Left lung (tissue), 10 donors: Measurements from ENCODE around the gene DOCK4. TPM values are rescaled to one million over a fixed set of nuclear protein-coding genes. Genes with fewer than 3 reads are reported as not detected.

Experiments
- ATAC-seq: fragments of 200-7000 bp; cut with Tn5 transposase; one replicate; pipeline ENCODE4 v1.9.1; 2020; ENCODE audit warnings: moderate library complexity
- DNase-seq, 4 donors: peaks; one replicate each; pipeline ENCODE4 v3.0.0-alpha.2; 2013 to 2020
- H3K27ac ChIP-seq, 2 donors: fragments of 200-600 bp; sonication (generic) in 1 of 2; one replicate each; pipeline versions ENCODE4 v1.5.0 to v1.8.0; 2020 to 2021
- H3K27me3 ChIP-seq, 2 donors: fragments of 200-600 bp; sonication (generic) in 1 of 2; one replicate each; pipeline versions ENCODE4 v1.5.0 to v1.8.0; 2020 to 2021
- H3K36me3 ChIP-seq, 2 donors: fragments of 200-600 bp; sonication (generic) in 1 of 2; one replicate each; pipeline versions ENCODE4 v1.5.0 to v1.8.0; 2020 to 2021
- H3K4me1 ChIP-seq, 2 donors: fragments of 200-600 bp; one replicate each; pipeline ENCODE4 v1.8.0; 2021
- H3K4me3 ChIP-seq, 2 donors: fragments of 200-600 bp; sonication (generic) in 1 of 2; one replicate each; pipeline versions ENCODE4 v1.5.0 to v1.8.0; 2020 to 2021; ENCODE audit warnings: mild to moderate bottlenecking in 1 of 2
- H3K9me3 ChIP-seq, 2 donors: fragments of 200-600 bp; sonication (generic) in 1 of 2; one replicate each; pipeline versions ENCODE4 v1.5.0 to v1.8.0; 2020 to 2021
- intact Hi-C, 2 donors: fragments of 100-400 bp; cut with DNase I; formaldehyde crosslinking; loops; one replicate each; pipeline versions ENCODE4 v1.11.2 to v1.14.2; 2022
- polyA plus RNA-seq, 6 donors: library from polyadenylated mRNA; unstranded; fragments of 120-200 nt; gene quantifications; one replicate each; pipeline ENCODE4 v1.2.1, GENCODE V29; 2013; ENCODE audit not compliant: insufficient read length in 6 of 6
- total RNA-seq, 2 donors: library from RNA; stranded (reverse); fragmentation: NEBNext Ultra II Directional; extraction: Animal tissue kit (Norgen Biotek cat#: 25700); gene quantifications; one replicate each; pipeline ENCODE4 v1.2.1, GENCODE V29; 2021
- TF ChIP-seq, protein P1 (sequence below), 2 donors: fragments of 200-600 bp; sonication (generic) in 1 of 2; IDR thresholded peaks; one replicate each; pipeline versions ENCODE4 v1.5.0 to v1.8.0; 2021; ENCODE audit warnings: antibody characterized with exemption in 2 of 2
- donor health status: DM: no; HTN: yes; CAD: no.
- donor health status: DM: no; HTN: no; CAD: no.

The DOCK4 gene
- total and polyA plus RNA-seq, 8 donors: 38.9 to 64.3 (median 52.5) TPM

DNA sequence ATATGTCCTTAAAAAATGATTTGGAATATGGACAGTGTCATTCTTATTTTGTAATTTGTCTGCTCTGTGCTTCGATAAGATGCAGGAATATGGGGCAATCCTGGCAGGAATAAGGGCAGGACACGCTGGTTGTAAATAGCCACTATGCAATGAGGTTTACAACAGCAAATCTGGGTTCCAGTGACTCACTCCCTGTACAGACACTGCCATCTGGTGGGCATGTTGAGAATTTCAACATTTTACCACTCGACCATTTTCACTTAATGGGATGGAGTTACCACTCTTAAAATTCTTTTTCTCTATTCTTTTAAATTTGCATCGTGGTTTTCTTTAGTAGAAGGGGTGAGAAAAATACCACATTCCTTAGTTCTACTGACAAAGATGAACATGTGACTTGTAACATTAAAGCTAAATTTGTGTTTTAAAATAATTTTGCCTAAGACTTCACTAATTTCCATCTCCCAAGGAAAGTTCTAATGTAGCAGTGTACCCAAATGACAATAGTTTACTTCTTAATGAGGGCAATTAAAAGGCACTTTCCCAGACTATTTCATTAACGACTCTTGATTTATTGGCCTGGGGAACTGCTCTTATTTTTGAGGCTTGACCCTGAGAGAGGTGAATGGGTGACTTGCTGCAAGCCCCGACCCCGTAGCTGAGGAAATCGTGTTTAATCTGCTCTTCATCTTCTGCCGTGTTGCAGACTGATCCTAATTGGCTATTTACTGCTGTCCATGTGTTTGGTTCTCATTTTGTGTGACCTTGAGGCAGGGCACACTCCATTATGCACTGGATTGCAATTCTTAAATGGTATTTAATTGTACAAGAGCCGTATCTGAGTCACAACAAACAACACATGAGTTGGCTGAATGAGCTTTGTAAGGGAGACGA is 470.3 kb downstream of the DOCK4 start:
- Histone ChIP-seq H3K4me3 (no peak overlapping the region), H3K9me3 (no peaks in the 10 kb centered on the region), H3K27me3 (no peaks in the 10 kb centered on the region), H3K36me3 (peaks cover 0 to 43% of the 10 kb centered on the region in 2 donors), H3K4me1 (no peaks in the 10 kb centered on the region), H3K27ac (no peak overlapping the region)
- peak in 2 of 4 donors; percentile 65 to 74 for DNase-seq
- intact Hi-C loops: no loop called here
- TF ChIP-seq, protein P1, sequence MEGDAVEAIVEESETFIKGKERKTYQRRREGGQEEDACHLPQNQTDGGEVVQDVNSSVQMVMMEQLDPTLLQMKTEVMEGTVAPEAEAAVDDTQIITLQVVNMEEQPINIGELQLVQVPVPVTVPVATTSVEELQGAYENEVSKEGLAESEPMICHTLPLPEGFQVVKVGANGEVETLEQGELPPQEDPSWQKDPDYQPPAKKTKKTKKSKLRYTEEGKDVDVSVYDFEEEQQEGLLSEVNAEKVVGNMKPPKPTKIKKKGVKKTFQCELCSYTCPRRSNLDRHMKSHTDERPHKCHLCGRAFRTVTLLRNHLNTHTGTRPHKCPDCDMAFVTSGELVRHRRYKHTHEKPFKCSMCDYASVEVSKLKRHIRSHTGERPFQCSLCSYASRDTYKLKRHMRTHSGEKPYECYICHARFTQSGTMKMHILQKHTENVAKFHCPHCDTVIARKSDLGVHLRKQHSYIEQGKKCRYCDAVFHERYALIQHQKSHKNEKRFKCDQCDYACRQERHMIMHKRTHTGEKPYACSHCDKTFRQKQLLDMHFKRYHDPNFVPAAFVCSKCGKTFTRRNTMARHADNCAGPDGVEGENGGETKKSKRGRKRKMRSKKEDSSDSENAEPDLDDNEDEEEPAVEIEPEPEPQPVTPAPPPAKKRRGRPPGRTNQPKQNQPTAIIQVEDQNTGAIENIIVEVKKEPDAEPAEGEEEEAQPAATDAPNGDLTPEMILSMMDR (IDR thresholded peaks at IDR 0.05): peak; percentile 70 to 92
- ATAC-seq: peak; percentile 89

DNA sequence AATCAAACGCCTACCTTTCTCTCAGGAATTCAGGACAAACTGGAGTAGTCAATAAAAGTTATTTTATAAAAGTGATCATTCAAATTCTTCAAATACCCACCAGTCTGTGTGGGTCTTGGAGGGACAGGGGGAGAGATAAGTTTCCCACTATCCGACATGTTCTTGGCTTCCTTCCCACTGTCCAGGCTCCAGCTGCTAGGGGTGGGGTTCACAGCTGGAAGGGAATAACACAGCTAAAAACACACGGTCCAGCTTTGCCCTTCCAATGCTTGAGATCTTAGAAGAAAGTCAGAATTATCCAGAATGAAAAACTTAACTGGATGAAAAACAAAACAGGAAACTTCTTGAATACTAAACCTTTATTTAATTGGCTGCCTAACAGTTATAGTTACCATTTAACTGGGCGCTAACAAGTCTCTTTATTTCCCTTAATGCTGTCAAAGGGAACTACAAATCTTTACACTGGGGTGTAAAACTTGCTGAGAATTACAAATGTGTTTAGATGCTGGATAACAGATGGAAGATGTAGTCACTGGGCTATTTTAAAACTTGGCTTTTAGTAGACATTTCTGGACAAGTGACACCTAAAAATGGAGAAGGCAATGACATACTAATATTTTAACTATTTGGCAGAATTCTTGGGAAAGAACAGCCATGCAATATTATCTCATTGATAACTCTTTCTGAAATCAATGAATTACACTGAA is 471.1 kb downstream of the DOCK4 start:
- peak in 1 of 4 donors; percentile 42 for DNase-seq
- no peak for ATAC-seq
- H3K9me3 ChIP-seq: no peaks in the 10 kb centered on the region
- H3K27me3 ChIP-seq: no peaks in the 10 kb centered on the region
- H3K36me3 ChIP-seq: peaks cover 0 to 41% of the 10 kb centered on the region in 2 donors
- H3K4me3 ChIP-seq: no peak overlapping the region
- TF ChIP-seq, protein P1 (IDR thresholded peaks at IDR 0.05): no peak
- intact Hi-C loops: no loop called here
- H3K27ac ChIP-seq: no peak overlapping the region
- no peaks in the 10 kb centered on the region for H3K4me1 ChIP-seq

DNA sequence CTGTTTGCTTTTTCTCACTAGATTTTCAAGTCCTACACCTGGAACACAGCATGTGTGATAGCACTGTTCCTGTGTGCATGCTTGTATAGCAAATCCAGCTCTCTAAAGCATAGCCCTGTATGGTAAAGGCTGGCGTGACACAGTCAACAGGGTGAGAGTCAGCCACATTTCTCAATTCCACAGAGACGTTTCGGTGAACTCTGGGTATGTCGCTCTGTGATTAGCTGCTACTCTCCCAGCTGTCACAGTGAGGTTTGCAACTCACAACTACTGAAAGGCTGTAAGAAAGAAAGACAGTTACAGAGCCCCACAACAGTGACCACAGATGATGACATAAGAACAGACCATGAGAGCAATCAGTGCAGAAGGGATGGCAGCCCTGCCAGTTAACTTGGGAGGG is 473.3 kb downstream of the DOCK4 start:
- peaks cover 0 to 33% of the 10 kb centered on the region in 2 donors for H3K36me3 ChIP-seq
- no peak overlapping the region for H3K27ac ChIP-seq
- H3K9me3 ChIP-seq: no peaks in the 10 kb centered on the region
- TF ChIP-seq, protein P1 (IDR thresholded peaks at IDR 0.05): no peak
- ATAC-seq: no peak
- no peak for DNase-seq
- no peaks in the 10 kb centered on the region for H3K4me1 ChIP-seq
- H3K4me3 ChIP-seq: no peak overlapping the region
- intact Hi-C loops: no loop called here
- H3K27me3 ChIP-seq: no peaks in the 10 kb centered on the region

DNA sequence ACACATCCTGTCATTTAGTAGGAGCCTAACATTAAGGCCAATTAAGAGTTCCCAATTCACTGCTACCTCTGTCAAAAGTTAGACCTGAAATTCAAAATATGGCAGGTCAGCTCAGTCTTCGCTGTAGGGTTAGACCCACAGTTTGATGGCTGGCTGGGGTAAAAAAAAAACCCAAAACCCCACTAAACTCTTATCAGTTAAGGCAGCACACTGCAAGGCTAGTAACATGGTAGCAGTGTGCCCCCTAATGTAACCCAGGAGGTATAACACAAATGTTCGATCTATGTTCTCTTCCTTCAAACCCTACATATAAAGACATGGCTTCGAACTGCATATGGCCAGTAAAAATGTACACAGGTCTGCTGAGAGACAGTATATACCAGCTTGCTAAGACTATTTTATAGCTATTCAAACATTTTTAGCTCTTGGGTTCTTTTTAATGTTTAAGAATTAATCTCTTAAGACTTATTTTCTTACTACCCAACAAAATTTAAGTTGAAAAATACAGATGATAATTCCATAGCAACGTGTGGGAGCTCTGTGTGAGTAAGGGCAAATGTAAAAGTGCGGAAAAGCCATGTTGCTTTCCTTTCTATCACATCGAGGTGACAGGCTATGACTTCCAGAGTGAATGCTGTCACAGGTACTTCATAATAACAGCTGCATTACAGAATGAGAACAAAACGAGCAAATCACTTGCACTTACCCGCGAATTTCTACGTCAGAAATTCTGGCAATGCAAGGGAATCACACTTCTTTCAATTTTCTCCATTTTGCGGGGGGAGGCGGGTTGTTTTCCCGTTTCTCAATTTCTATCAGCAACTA is 475.5 kb downstream of the DOCK4 start:
- H3K36me3 ChIP-seq: peaks cover 0 to 33% of the 10 kb centered on the region in 2 donors
- TF ChIP-seq, protein P1 (IDR thresholded peaks at IDR 0.05): no peak
- intact Hi-C loops: no loop called here
- ATAC-seq (peak; percentile 29), DNase-seq (peak in 1 of 4 donors; percentile 24)
- H3K27ac ChIP-seq: no peak overlapping the region
- no peaks in the 10 kb centered on the region for H3K4me1 ChIP-seq
- no peak overlapping the region for H3K4me3 ChIP-seq
- H3K9me3 ChIP-seq: no peaks in the 10 kb centered on the region
- H3K27me3 ChIP-seq: no peaks in the 10 kb centered on the region
